Gastroesophageal sphincter (tissue), 4 donors: ENCODE results near the gene ANKZF1. TPM values are rescaled to one million over a fixed set of nuclear protein-coding genes. Genes with fewer than 3 reads are reported as not detected.

Experiments
- ATAC-seq: fragments of 150-250 bp; one replicate; pipeline ENCODE4 v1.9.1; 2016; ENCODE audit warnings: mild to moderate bottlenecking, moderate library complexity
- H3K27ac ChIP-seq, 4 donors: fragments of 200-600 bp; sonication (generic) in 3 of 4; 1 replicate in 3 of 4; 2 replicates in 1 of 4; pipeline ENCODE4 v1.5.1; 2016 to 2019
- H3K27me3 ChIP-seq: fragments of 200-600 bp; sonication (generic); one replicate; pipeline ENCODE4 v1.5.1; 2019
- H3K36me3 ChIP-seq, 2 donors: fragments of 200-600 bp; sonication (generic); one replicate each; pipeline ENCODE4 v1.5.1; 2019; ENCODE audit warnings: control low read depth in 1 of 2
- H3K4me1 ChIP-seq, 3 donors: fragments of 200-600 bp; sonication (generic); 1 replicate in 2 of 3; 2 replicates in 1 of 3; pipeline ENCODE4 v1.5.1; 2016 to 2019; ENCODE audit warnings: control low read depth in 2 of 3
- H3K4me3 ChIP-seq, 2 donors: fragments of 200-600 bp; sonication (generic); one replicate each; pipeline ENCODE4 v1.5.1; 2019; ENCODE audit warnings: mild to moderate bottlenecking in 1 of 2, moderate library complexity in 1 of 2
- H3K9me3 ChIP-seq, 3 donors: fragments of 200-600 bp; sonication (generic); one replicate each; pipeline ENCODE4 v1.5.1; 2017 to 2019; ENCODE audit warnings: control low read depth in 2 of 3
- CTCF ChIP-seq, 4 experiments: fragments of 200-600 bp in 2 of 4; fragments of 450-650 bp in 2 of 4; sonication (generic) in 1 of 4; IDR thresholded peaks; one replicate each; pipeline ENCODE4 v1.5.1; 2017 to 2019; ENCODE audit warnings: antibody characterized with exemption in 4 of 4, mild to moderate bottlenecking in 2 of 4, moderate library complexity in 2 of 4
- EP300 ChIP-seq: sonication (generic); formaldehyde crosslinking; IDR thresholded peaks from one replicate; pipeline ENCODE4 v1.6.1; 2017; ENCODE audit warnings: antibody characterized with exemption, mild to moderate bottlenecking
- POLR2A ChIP-seq, 2 donors: fragments of 450-650 bp; IDR thresholded peaks; one replicate each; pipeline ENCODE4 v1.6.1; 2017; ENCODE audit warnings: antibody characterized with exemption in 2 of 2, mild to moderate bottlenecking in 2 of 2, moderate library complexity in 1 of 2
- POLR2AphosphoS5 ChIP-seq: sonication (generic); formaldehyde crosslinking; IDR thresholded peaks from one replicate; pipeline ENCODE4 v1.6.1; 2017; ENCODE audit warnings: antibody characterized with exemption
- WGBS, 2 donors: methylation state at CpG; one replicate each; pipeline ENCODE4 v1.1.5; 2018; ENCODE audit warnings: low coverage in 1 of 2; 5-methylcytosine and 5-hydroxymethylcytosine counted together
- total RNA-seq, 4 donors: library from RNA; depleted of rRNA; stranded (reverse); fragments of >200 nt; gene quantifications; one replicate each; pipeline ENCODE4 v1.1.0, GENCODE V29; 2016

The ANKZF1 gene
- total RNA-seq, 4 donors from 2014 or later = 24.3 to 48.4 (median 25.1) TPM

GRCh38 chr2:219261024-219261855 lies 31.6 kb downstream of the ANKZF1 start:
- no peak for ATAC-seq
- WGBS, 2 donors = 70% methylated on average over 5 of the region's 5 CpGs; no CpG with 5 or more reads in 1 of the 2 donors
- TF ChIP-seq POLR2AphosphoS5 (no peak), POLR2A (IDR thresholded peaks at IDR 0.05) (no peak), EP300 (no peak), CTCF (IDR thresholded peaks at IDR 0.05) (no peak)

GRCh38 chr2:219266232-219266631 lies 36.6 kb downstream of the ANKZF1 start:
- WGBS, 2 donors = 14% methylated on average over 1 of the region's 5 CpGs; no CpG with 5 or more reads in 1 of the 2 donors
- ATAC-seq = no peak
- Histone ChIP-seq H3K36me3 (no peaks in the 10 kb centered on the region), H3K27ac (no peak overlapping the region), H3K4me1 (no peaks in the 10 kb centered on the region), H3K9me3 (no peaks in the 10 kb centered on the region), H3K4me3 (no peak overlapping the region), H3K27me3 (peaks cover 16% of the 10 kb centered on the region)
- TF ChIP-seq POLR2A (IDR thresholded peaks at IDR 0.05) (no peak), POLR2AphosphoS5 (no peak), CTCF (IDR thresholded peaks at IDR 0.05) (no peak), EP300 (no peak)

More at GRCh38 chr2:219261024-219261855, 31.6 kb downstream of the ANKZF1 start:
- Histone ChIP-seq H3K4me3 (no peak overlapping the region), H3K27me3 (peaks cover 42% of the 10 kb centered on the region), H3K9me3 (no peaks in the 10 kb centered on the region), H3K27ac (no peak overlapping the region), H3K4me1 (no peaks in the 10 kb centered on the region), H3K36me3 (no peaks in the 10 kb centered on the region)

- H3K36me3 ChIP-seq = no peaks in the 10 kb centered on the region
- no peak overlapping the region for H3K27ac ChIP-seq
- H3K4me3 ChIP-seq = no peak overlapping the region
- ATAC-seq = no peak
- no peaks in the 10 kb centered on the region for H3K4me1 ChIP-seq
- TF ChIP-seq POLR2A (IDR thresholded peaks at IDR 0.05) = no peak
- TF ChIP-seq POLR2AphosphoS5 = no peak
- TF ChIP-seq EP300 = no peak
- TF ChIP-seq CTCF (IDR thresholded peaks at IDR 0.05) = no peak
- WGBS, 2 donors = 80% methylated on average over 1 of the region's 1 CpG; no CpG with 5 or more reads in 1 of the 2 donors
- no peaks in the 10 kb centered on the region for H3K9me3 ChIP-seq
- H3K27me3 ChIP-seq = peaks cover 12% of the 10 kb centered on the region
Observed at GRCh38 chr2:219266886-219267285, 37.3 kb downstream of the ANKZF1 start.

GRCh38 chr2:219268294-219268693 lies 38.7 kb downstream of the ANKZF1 start:
- no peak for ATAC-seq
- Histone ChIP-seq H3K27ac (no peak overlapping the region), H3K36me3 (no peaks in the 10 kb centered on the region), H3K4me1 (no peaks in the 10 kb centered on the region), H3K9me3 (no peaks in the 10 kb centered on the region), H3K4me3 (no peak overlapping the region), H3K27me3 (no peaks in the 10 kb centered on the region)
- WGBS, 2 donors = 75% methylated on average over 2 of the region's 2 CpGs; no CpG with 5 or more reads in 1 of the 2 donors
- TF ChIP-seq POLR2A (IDR thresholded peaks at IDR 0.05) (no peak), POLR2AphosphoS5 (no peak), CTCF (IDR thresholded peaks at IDR 0.05) (no peak), EP300 (no peak)
